B cell (primary cell): Measurements from ENCODE around the gene MYCBP.

Source experiments
- CTCF ChIP-seq: fragments of 200-600 bp; IDR thresholded peaks from one replicate; pipeline ENCODE4 v1.8.0; 2022; ENCODE audit warnings: antibody characterized with exemption, mild to moderate bottlenecking
- EZH2 ChIP-seq: IDR thresholded peaks from 2 replicates; pipeline ENCODE4 v1.6.1; 2012; ENCODE audit warnings: borderline replicate concordance, low read depth, mild to moderate bottlenecking, moderate library complexity, low read length; ENCODE audit not compliant: insufficient read depth, poor library complexity, severe bottlenecking

DNA sequence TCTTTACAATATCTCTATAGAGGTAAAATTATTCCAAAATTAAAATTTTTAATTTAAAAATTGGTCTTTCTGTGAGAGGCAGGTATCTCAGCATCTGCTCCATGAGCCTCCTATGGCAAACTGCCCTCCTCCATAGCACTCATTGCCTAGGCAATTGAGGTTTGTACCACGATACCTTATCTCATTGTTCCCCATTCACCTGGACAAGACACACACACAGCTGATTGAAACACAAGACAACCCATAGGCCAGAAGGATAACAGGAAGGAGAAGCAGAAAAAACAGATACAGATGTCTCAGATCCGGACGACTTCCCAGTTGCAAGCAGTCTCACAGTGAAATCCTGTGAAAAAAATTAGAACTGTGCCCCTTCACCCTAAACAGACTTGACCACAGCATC is 44.2 kb upstream of the MYCBP start:
- TF ChIP-seq CTCF (no peak), EZH2 (no peak)
